IgD-negative memory B cell (primary cell): ENCODE measurements around the gene FBXW7. TPM values are rescaled to one million over a fixed set of nuclear protein-coding genes. Genes with fewer than 3 reads are reported as not detected.

Source experiments
- H3K27ac Mint-ChIP-seq, 3 donors: one replicate each; pipeline ENCODE4 v1.8.0; 2020 to 2022; ENCODE audit warnings: mild to moderate bottlenecking in 3 of 3, mixed read lengths in 3 of 3, moderate library complexity in 1 of 3
- H3K27me3 Mint-ChIP-seq: one replicate; pipeline ENCODE4 v1.8.0; 2021; ENCODE audit warnings: mixed read lengths
- H3K36me3 Mint-ChIP-seq: one replicate; pipeline ENCODE4 v1.8.0; 2020; ENCODE audit warnings: mild to moderate bottlenecking, mixed read lengths
- H3K4me1 Mint-ChIP-seq, 3 donors: one replicate each; pipeline ENCODE4 v1.8.0; 2020 to 2022; ENCODE audit warnings: mixed read lengths in 3 of 3, mild to moderate bottlenecking in 1 of 3
- H3K4me3 Mint-ChIP-seq, 4 donors: one replicate each; pipeline ENCODE4 v1.8.0; 2020 to 2022; ENCODE audit warnings: mild to moderate bottlenecking in 4 of 4, mixed read lengths in 4 of 4, moderate library complexity in 3 of 4
- H3K9me3 Mint-ChIP-seq, 3 donors: one replicate each; pipeline ENCODE4 v1.8.0; 2020 to 2021; ENCODE audit warnings: mixed read lengths in 3 of 3, mild to moderate bottlenecking in 1 of 3
- polyA plus RNA-seq: library from polyadenylated mRNA; unstranded; fragments of 300-500 nt; fragmentation: Illumina TruSeq; gene quantifications from one replicate; pipeline ENCODE4 v1.2.3, GENCODE V29; 2021

Gene FBXW7
- polyA plus RNA-seq, 1 donor from 2014 or later, result 39.7 TPM

- H3K27ac Mint-ChIP-seq, result peak overlapping the region in 1 of 3 donors; percentile 92
- peaks cover 4% of the 10 kb centered on the region for H3K27me3 Mint-ChIP-seq
- peaks cover 5% of the 10 kb centered on the region for H3K36me3 Mint-ChIP-seq
- H3K9me3 Mint-ChIP-seq, result no peaks in the 10 kb centered on the region
- no peak overlapping the region for H3K4me3 Mint-ChIP-seq
- peaks cover 0 to 2% (median 0%) of the 10 kb centered on the region in 3 donors for H3K4me1 Mint-ChIP-seq
Measured at GRCh38 chr4:152299553-152299952, 236.3 kb downstream of the FBXW7 start.

DNA sequence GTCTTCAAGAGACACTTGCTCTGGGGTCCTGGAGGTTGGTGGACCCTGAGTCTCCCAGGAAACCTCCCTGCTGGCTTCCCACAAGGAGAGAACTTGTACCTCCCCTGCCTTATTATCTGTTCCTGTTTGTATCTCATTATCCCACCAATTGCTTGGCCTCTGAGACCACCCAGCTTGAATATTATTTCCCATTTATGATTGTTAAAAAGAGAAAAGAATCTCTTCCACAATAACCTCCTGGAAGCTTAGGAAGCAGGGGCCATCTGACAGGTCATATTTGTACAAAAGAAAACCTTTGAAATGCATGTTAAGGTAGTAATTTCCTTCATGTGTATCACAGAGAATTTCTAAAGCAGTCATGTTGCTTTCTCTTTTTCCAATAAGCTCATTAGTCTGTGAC lies 239.5 kb downstream of the FBXW7 start:
- Mint-ChIP-seq H3K9me3 (no peaks in the 10 kb centered on the region), H3K4me3 (no peak overlapping the region), H3K27ac (no peak overlapping the region), H3K36me3 (peaks cover 5% of the 10 kb centered on the region), H3K4me1 (no peaks in the 10 kb centered on the region), H3K27me3 (peaks cover 4% of the 10 kb centered on the region)

DNA sequence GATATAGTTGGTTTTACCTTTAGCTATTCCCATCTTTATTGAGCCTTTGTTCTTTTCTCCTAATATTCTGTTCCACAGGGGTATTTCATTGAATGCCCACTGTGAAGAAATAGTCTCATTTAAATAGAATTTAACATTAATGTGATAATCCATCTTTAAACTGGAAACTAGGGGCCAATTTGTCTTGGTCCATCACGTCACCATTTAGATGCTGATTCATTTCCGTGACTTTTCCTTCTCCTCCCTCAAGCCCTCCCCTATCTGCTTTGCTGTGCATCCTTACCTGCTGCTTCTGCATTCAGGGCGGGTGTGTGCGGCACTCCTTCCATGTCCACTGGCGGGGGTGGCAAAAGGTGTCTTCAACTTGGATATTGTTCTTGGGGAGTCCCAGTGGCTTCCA lies 241.1 kb downstream of the FBXW7 start:
- peaks cover 4% of the 10 kb centered on the region for H3K27me3 Mint-ChIP-seq
- H3K4me3 Mint-ChIP-seq, result no peak overlapping the region
- no peaks in the 10 kb centered on the region for H3K9me3 Mint-ChIP-seq
- no peaks in the 10 kb centered on the region for H3K4me1 Mint-ChIP-seq
- H3K36me3 Mint-ChIP-seq, result peaks cover 2% of the 10 kb centered on the region
- no peak overlapping the region for H3K27ac Mint-ChIP-seq

DNA sequence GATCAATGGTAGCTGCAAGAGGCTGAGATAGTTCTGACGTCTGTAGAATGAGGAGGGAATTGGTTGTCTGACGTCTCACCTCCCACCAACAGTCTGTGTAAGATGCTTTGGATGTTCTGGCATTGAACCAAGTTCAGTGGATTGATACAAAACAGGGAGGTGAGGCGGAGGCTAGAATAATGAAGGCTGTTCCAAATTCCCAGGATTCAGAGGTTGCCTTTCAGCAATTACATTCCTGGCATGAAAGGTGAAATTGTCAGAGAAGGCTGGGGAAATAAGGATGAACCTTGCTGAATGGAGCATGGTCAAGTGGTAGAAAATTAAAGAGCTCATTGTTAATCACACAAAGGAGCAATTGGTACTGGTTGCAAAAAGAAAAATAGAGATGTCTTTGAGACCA lies 241.6 kb downstream of the FBXW7 start:
- Mint-ChIP-seq H3K4me1 (no peaks in the 10 kb centered on the region), H3K27me3 (peaks cover 3% of the 10 kb centered on the region), H3K9me3 (no peaks in the 10 kb centered on the region), H3K4me3 (no peak overlapping the region), H3K36me3 (peaks cover 2% of the 10 kb centered on the region), H3K27ac (no peak overlapping the region)

GRCh38 chr4:152293527-152293926 lies 242.4 kb downstream of the FBXW7 start:
- Mint-ChIP-seq H3K4me3 (no peak overlapping the region), H3K27ac (no peak overlapping the region), H3K27me3 (peaks cover 3% of the 10 kb centered on the region), H3K4me1 (no peaks in the 10 kb centered on the region), H3K9me3 (no peaks in the 10 kb centered on the region), H3K36me3 (peaks cover 2% of the 10 kb centered on the region)

DNA sequence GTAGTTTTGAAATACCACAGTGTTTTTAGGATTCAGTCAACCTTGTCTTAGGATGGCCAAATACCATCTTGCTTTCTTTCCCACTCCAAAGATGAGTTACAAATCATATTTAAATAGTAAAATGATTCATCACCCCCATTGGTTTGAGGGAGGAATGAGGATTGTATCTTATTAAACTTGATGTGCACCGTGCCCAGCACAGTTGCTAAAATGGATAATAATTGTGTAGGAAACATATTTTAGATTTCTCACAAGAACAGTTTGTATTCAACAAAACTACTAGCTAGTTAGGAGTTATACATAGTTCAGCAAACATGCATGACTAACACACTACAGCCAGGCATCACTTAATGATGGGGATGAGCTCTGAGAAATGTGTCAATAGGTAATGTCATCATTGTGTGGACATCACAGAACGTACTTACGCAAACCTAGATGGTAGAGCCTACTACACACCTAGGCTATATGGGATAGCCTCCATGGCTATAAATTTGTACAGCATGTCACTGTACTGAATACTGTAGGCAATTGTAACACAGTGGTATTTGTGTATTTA lies 245.4 kb downstream of the FBXW7 start:
- no peak overlapping the region for H3K4me3 Mint-ChIP-seq
- no peaks in the 10 kb centered on the region for H3K9me3 Mint-ChIP-seq
- no peaks in the 10 kb centered on the region for H3K4me1 Mint-ChIP-seq
- H3K27ac Mint-ChIP-seq, result no peak overlapping the region
- H3K36me3 Mint-ChIP-seq, result no peaks in the 10 kb centered on the region
- H3K27me3 Mint-ChIP-seq, result no peaks in the 10 kb centered on the region

DNA sequence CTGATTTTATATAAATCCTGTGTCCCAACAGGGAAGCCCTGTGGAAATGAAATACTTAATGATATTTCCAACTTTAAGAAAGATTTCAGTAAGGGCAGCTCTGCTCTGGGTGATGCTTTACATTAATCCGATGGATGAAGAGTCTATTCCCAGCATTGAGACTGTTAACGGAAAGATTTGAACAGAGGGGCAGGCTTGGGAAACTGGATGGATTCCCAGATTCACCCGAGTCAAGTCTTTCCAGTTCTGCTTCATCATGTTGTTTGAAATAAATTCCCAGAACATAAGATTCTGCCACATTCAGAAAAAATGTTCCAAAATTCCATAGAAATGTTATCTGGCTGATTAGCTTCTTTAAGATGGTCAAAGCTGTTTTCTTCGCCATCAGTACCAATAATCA lies 246.0 kb downstream of the FBXW7 start:
- Mint-ChIP-seq H3K4me1 (no peaks in the 10 kb centered on the region), H3K27me3 (no peaks in the 10 kb centered on the region), H3K4me3 (no peak overlapping the region), H3K36me3 (peaks cover 2% of the 10 kb centered on the region), H3K9me3 (no peaks in the 10 kb centered on the region), H3K27ac (no peak overlapping the region)

DNA sequence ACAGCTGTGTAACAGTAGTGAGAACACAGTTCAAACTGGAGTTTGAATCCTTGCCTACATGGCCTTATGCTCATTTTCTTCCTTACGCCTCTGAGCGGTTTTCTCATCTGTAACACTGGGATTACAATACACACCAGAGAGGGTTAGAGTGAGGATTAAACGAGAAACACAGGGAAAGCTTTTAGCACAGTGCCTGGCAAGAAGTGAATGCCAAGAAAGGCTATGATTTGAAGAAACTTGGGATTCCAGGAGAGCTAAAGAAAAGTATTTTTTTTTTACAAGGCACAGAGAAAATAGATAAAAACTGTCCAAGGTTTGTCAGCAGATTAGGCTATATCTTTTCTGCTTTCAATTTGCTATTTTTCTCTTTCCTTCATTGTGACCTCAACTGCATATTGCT lies 246.4 kb downstream of the FBXW7 start:
- H3K9me3 Mint-ChIP-seq, result no peaks in the 10 kb centered on the region
- no peaks in the 10 kb centered on the region for H3K4me1 Mint-ChIP-seq
- no peak overlapping the region for H3K27ac Mint-ChIP-seq
- H3K36me3 Mint-ChIP-seq, result peaks cover 2% of the 10 kb centered on the region
- H3K27me3 Mint-ChIP-seq, result no peaks in the 10 kb centered on the region
- no peak overlapping the region for H3K4me3 Mint-ChIP-seq

- Mint-ChIP-seq H3K36me3 (peaks cover 4% of the 10 kb centered on the region), H3K27ac (no peak overlapping the region), H3K9me3 (no peaks in the 10 kb centered on the region), H3K27me3 (peaks cover 2% of the 10 kb centered on the region), H3K4me1 (no peaks in the 10 kb centered on the region), H3K4me3 (no peak overlapping the region)
Measured at GRCh38 chr4:152283801-152284470, 252.0 kb downstream of the FBXW7 start.

DNA sequence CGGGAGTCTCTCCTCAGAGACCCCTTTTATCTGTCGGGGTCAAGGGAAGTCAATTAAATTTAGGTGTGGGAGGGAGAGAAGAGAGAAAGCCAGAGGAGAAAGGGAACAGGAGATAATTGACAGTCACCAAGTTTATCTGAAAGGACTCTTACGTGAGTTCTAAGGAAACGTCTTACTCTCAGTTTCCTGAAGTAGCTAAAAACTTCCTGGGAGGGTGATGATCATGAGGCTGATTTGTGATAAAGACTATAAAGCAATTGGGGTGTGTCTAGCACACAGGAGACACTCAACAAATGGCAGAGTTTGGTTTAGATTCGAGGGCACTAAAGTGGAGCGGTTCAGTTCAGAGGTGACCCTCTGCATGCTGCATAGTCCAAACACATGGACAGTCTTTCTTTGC lies 254.1 kb downstream of the FBXW7 start:
- Mint-ChIP-seq H3K36me3 (peaks cover 4% of the 10 kb centered on the region), H3K9me3 (no peaks in the 10 kb centered on the region), H3K27ac (no peak overlapping the region), H3K4me3 (no peak overlapping the region), H3K27me3 (peaks cover 4% of the 10 kb centered on the region), H3K4me1 (no peaks in the 10 kb centered on the region)

GRCh38 chr4:152281211-152281610 lies 254.7 kb downstream of the FBXW7 start:
- H3K27me3 Mint-ChIP-seq, result peaks cover 7% of the 10 kb centered on the region
- H3K4me3 Mint-ChIP-seq, result no peak overlapping the region
- H3K27ac Mint-ChIP-seq, result no peak overlapping the region
- H3K9me3 Mint-ChIP-seq, result no peaks in the 10 kb centered on the region
- no peaks in the 10 kb centered on the region for H3K4me1 Mint-ChIP-seq
- peaks cover 4% of the 10 kb centered on the region for H3K36me3 Mint-ChIP-seq

GRCh38 chr4:152279234-152279566 lies 256.7 kb downstream of the FBXW7 start:
- H3K4me1 Mint-ChIP-seq, result no peaks in the 10 kb centered on the region
- peaks cover 10% of the 10 kb centered on the region for H3K27me3 Mint-ChIP-seq
- no peaks in the 10 kb centered on the region for H3K9me3 Mint-ChIP-seq
- no peak overlapping the region for H3K27ac Mint-ChIP-seq
- H3K36me3 Mint-ChIP-seq, result peaks cover 4% of the 10 kb centered on the region
- H3K4me3 Mint-ChIP-seq, result no peak overlapping the region

DNA sequence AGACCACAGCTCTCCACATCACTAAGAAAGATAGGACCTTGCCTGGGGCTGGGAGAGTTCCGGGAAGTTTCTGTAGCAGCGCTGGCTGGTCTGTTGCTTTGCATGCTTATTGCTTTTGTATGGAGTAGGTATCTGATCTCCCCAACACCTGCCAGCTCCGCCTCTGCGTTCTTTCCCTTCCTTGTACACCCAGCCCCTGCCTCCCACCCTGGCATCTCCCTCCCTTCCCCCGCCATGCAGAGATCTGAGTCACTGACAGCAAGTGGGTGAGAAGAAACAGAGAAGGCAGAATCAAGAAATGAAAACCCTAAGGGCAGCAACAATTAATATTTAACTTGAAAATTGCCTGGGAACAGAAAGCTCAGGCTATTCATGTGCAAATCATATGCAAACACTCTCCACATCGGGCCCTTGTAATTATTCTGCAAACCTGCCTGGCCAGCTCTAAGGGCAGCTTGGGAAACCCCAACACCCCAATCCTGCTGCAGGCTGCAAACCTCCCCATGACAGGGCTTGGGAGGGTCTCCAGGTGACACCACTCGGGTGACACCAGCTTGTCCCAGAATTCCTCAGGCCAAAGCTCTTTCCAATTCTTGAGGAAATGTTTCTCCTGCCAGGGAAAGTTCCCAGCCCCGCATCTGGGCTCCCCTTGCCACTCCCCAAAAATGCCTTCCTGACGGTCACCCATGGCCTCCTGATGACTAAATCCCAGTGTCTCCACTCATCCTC lies 257.2 kb downstream of the FBXW7 start:
- no peak overlapping the region for H3K4me3 Mint-ChIP-seq

GRCh38 chr4:152278172-152278504 lies 257.8 kb downstream of the FBXW7 start:
- H3K4me3 Mint-ChIP-seq, result no peak overlapping the region
- H3K27me3 Mint-ChIP-seq, result peaks cover 10% of the 10 kb centered on the region
- H3K36me3 Mint-ChIP-seq, result peaks cover 4% of the 10 kb centered on the region
- no peak overlapping the region for H3K27ac Mint-ChIP-seq
- no peaks in the 10 kb centered on the region for H3K4me1 Mint-ChIP-seq
- no peaks in the 10 kb centered on the region for H3K9me3 Mint-ChIP-seq

More for the DNA sequence above, 257.2 kb downstream of the FBXW7 start:
- Mint-ChIP-seq H3K36me3 (peaks cover 4% of the 10 kb centered on the region), H3K27ac (no peak overlapping the region), H3K4me1 (no peaks in the 10 kb centered on the region), H3K27me3 (peaks cover 10% of the 10 kb centered on the region), H3K9me3 (no peaks in the 10 kb centered on the region)

DNA sequence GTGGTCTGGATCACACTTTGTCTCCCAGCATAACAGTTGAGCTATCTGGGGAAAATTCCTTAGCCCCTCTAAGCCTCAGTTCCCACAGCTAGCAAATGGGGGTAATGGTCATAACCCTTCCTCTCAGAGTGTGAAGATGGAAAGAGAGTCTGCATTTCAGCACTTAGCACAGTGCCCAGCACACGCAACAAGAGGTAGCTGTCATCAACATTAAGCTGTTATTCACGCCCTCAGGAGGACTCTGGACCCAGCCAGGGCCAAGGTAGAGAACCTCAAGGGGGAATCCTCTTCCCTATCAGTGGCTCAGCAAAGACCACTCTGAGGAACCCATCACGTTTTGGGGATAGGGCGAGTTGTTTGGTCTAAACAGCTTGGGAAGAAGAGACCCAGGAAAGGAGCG lies 258.6 kb downstream of the FBXW7 start:
- H3K4me1 Mint-ChIP-seq, result no peaks in the 10 kb centered on the region
- no peaks in the 10 kb centered on the region for H3K9me3 Mint-ChIP-seq
- peaks cover 10% of the 10 kb centered on the region for H3K27me3 Mint-ChIP-seq
- no peak overlapping the region for H3K27ac Mint-ChIP-seq
- H3K36me3 Mint-ChIP-seq, result peaks cover 4% of the 10 kb centered on the region
- H3K4me3 Mint-ChIP-seq, result no peak overlapping the region

DNA sequence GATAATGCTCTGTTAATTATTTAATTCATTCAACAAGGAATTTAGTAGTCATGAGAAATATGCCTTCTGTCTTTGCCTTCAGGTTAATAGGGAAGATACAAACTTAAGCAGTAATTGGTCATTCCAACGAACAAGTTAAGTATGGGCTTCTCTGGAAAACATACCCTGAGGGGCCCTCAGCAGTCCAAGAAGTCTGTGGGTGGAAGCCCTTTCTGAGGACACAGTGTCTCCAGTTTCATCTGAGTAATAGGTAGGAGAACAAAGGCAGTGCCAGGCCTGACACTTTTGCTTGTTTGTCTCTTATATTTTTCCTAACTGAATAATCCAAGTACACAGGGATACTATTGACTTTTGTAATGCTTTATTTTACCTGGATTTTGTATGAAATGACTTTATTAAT lies 262.5 kb downstream of the FBXW7 start:
- Mint-ChIP-seq H3K4me1 (no peaks in the 10 kb centered on the region), H3K9me3 (no peaks in the 10 kb centered on the region), H3K27ac (no peak overlapping the region), H3K36me3 (peaks cover 1% of the 10 kb centered on the region), H3K4me3 (no peak overlapping the region), H3K27me3 (peaks cover 12% of the 10 kb centered on the region)
